Right lobe of liver (tissue), 6 donors: Measurements from ENCODE around the gene OST4. TPM values are rescaled to one million over a fixed set of nuclear protein-coding genes. Genes with fewer than 3 reads are reported as not detected.
A peak's percentile ranks its signal among the peaks of the same experiment; 100 is the strongest.

ENCODE experiments used
- ATAC-seq, 4 donors: fragments of 200-7000 bp; cut with Tn5 transposase; one replicate each; pipeline ENCODE4 v1.9.1; 2020; ENCODE audit warnings: mild to moderate bottlenecking in 4 of 4, moderate library complexity in 4 of 4
- DNase-seq, 3 donors: peaks; one replicate each; pipeline ENCODE4 v3.0.0-alpha.2; 2020
- H3K27ac ChIP-seq, 3 donors: fragments of 200-600 bp; one replicate each; pipeline ENCODE4 v1.8.0; 2022
- H3K27me3 ChIP-seq, 2 donors: fragments of 200-600 bp; one replicate each; pipeline ENCODE4 v1.8.0; 2022
- H3K36me3 ChIP-seq, 4 donors: fragments of 200-600 bp; sonication (generic) in 1 of 4; one replicate each; pipeline versions ENCODE4 v1.5.1 to v1.8.0; 2017 to 2022; ENCODE audit warnings: control low read depth in 1 of 4
- H3K4me1 ChIP-seq, 4 donors: fragments of 200-600 bp; sonication (generic) in 1 of 4; one replicate each; pipeline versions ENCODE4 v1.5.1 to v1.8.0; 2017 to 2022; ENCODE audit warnings: control low read depth in 1 of 4
- H3K4me3 ChIP-seq, 3 donors: fragments of 200-600 bp; one replicate each; pipeline ENCODE4 v1.8.0; 2022
- H3K9me3 ChIP-seq, 4 donors: fragments of 200-600 bp; sonication (generic) in 1 of 4; one replicate each; pipeline versions ENCODE4 v1.5.1 to v1.8.0; 2017 to 2022; ENCODE audit warnings: control low read depth in 1 of 4
- POLR2A ChIP-seq: fragments of 450-650 bp; IDR thresholded peaks from one replicate; pipeline ENCODE4 v1.6.1; 2017; ENCODE audit warnings: antibody characterized with exemption, mild to moderate bottlenecking
- WGBS: methylation state at CpG from one replicate; pipeline ENCODE4 v1.1.6; 2018; ENCODE audit warnings: low coverage, low lambda C conversion rate; ENCODE audit not compliant: insufficient coverage; ENCODE audit errors: missing lambda C conversion rate; 5-methylcytosine and 5-hydroxymethylcytosine counted together
- intact Hi-C, 2 donors: fragments of 100-400 bp; cut with DNase I; formaldehyde crosslinking; loops; one replicate each; pipeline versions ENCODE4 v1.11.2 to v1.14.1; 2022
- total RNA-seq, 6 experiments: library from RNA; depleted of rRNA in 2 of 6; stranded (reverse); fragments of >200 nt in 2 of 6; fragmentation: NEBNext Ultra II Directional in 3 of 6; extraction: Animal tissue kit (Norgen Biotek cat#: 25700) in 3 of 6; gene quantifications; one replicate each; pipeline versions ENCODE4 v1.1.0 to v1.2.4, GENCODE V29; 2016 to 2023
- TF ChIP-seq, protein P1 (sequence below), 4 donors: fragments of 200-600 bp in 3 of 4; fragments of 450-650 bp in 1 of 4; IDR thresholded peaks; one replicate each; pipeline versions ENCODE4 v1.5.1 to v1.8.0; 2016 to 2022; ENCODE audit warnings: antibody characterized with exemption in 4 of 4, mild to moderate bottlenecking in 2 of 4
- donor health status: DM: no; HTN: yes; CAD: no.
- donor health status: DM: no; HTN: no; CAD: no.
- donor health status: DM: no; HTN: no; CAD: no.
- donor health status: DM: no; HTN: yes; CAD: no.
- donor health status: DM: no; HTN: yes; CAD: no.

OST4 gene
- total RNA-seq, 6 experiments from 2014 or later: 144 to 182 (median 161) TPM

DNA sequence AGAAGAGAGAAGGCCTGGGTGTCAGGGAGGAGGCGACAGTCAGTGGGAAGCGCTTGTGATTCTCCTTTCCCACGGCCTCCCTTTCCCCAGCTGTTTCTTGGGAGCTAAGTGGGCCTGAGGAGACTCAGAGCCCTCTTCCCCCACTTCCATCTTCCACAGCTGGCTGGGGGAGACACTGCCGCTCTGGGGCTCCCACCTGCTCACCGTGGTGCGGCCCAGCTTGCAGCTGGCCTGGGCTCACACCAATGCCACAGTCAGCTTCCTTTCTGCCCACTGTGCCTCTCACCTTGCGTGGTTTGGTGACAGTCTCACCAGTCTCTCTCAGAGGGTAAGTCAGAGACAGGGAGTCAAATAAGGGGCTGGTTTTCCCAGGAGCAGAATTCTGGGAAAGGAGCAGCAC is 31.6 kb downstream of the OST4 start:
- intact Hi-C loops: no loop called here
- no peaks in the 10 kb centered on the region for H3K9me3 ChIP-seq
- no peak for ATAC-seq
- H3K4me3 ChIP-seq: no peak overlapping the region
- no peak overlapping the region for H3K27ac ChIP-seq
- H3K27me3 ChIP-seq: no peaks in the 10 kb centered on the region
- WGBS: no CpG with 5 or more reads among the region's 7 CpGs
- TF ChIP-seq POLR2A: no peak
- TF ChIP-seq, protein P1, sequence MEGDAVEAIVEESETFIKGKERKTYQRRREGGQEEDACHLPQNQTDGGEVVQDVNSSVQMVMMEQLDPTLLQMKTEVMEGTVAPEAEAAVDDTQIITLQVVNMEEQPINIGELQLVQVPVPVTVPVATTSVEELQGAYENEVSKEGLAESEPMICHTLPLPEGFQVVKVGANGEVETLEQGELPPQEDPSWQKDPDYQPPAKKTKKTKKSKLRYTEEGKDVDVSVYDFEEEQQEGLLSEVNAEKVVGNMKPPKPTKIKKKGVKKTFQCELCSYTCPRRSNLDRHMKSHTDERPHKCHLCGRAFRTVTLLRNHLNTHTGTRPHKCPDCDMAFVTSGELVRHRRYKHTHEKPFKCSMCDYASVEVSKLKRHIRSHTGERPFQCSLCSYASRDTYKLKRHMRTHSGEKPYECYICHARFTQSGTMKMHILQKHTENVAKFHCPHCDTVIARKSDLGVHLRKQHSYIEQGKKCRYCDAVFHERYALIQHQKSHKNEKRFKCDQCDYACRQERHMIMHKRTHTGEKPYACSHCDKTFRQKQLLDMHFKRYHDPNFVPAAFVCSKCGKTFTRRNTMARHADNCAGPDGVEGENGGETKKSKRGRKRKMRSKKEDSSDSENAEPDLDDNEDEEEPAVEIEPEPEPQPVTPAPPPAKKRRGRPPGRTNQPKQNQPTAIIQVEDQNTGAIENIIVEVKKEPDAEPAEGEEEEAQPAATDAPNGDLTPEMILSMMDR (IDR thresholded peaks at IDR 0.05): no peak
- H3K4me1 ChIP-seq: no peaks in the 10 kb centered on the region
- DNase-seq: no peak
- H3K36me3 ChIP-seq: peaks cover 5 to 71% (median 42%) of the 10 kb centered on the region in 4 donors

- peaks cover 0 to 3% (median 0%) of the 10 kb centered on the region in 4 donors for H3K4me1 ChIP-seq
- no peaks in the 10 kb centered on the region for H3K9me3 ChIP-seq
- ATAC-seq: no peak
- no peaks in the 10 kb centered on the region for H3K27me3 ChIP-seq
- TF ChIP-seq, protein P1 (IDR thresholded peaks at IDR 0.05): no peak
- no peak for TF ChIP-seq POLR2A
- WGBS: 100% methylated on average over 3 of the region's 6 CpGs
- H3K4me3 ChIP-seq: no peak overlapping the region
- H3K36me3 ChIP-seq: peaks cover 5 to 73% (median 42%) of the 10 kb centered on the region in 4 donors
- DNase-seq: no peak
- H3K27ac ChIP-seq: no peak overlapping the region
- intact Hi-C loops: no loop called here
Measured at GRCh38 chr2:27039426-27039825, 32.0 kb downstream of the OST4 start.

DNA sequence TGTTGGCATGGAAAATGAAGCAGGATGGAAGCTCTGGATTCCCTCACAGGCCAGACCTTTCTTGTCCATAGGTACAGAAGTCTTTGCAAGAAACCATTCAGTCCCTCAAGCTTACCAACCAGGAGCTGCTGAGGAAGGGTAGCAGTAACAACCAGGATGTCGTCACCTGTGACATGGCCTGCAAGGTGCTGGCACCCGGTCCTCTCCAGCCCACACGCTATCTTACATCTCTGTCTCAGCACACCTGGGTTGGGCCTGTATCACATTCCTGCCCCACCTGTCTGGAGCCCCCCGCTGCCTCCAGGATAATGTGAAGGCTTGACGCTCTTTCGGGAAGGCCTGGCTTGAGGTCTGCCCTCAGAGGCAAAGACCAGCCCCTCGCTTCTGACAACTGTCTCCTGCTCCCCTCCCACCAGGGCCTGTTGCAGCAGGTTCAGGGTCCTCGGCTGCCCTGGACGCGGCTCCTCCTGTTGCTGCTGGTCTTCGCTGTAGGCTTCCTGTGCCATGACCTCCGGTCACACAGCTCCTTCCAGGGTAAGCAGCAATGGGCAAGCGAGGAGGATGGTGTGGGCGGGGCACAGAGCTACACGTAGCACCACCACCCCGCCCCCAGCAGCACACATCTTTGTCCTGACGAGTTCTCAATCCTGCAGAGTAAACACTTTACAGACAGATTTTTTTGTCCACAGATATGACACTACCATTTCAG is 32.7 kb downstream of the OST4 start:
- WGBS: 48% methylated on average over 2 of the region's 17 CpGs
- ATAC-seq: peak; percentile 55 to 80 (median 61)
- H3K27ac ChIP-seq: no peak overlapping the region
- intact Hi-C loops: no loop called here
- TF ChIP-seq, protein P1 (IDR thresholded peaks at IDR 0.05): no peak
- no peak for TF ChIP-seq POLR2A
- no peaks in the 10 kb centered on the region for H3K27me3 ChIP-seq
- no peak overlapping the region for H3K4me3 ChIP-seq
- no peaks in the 10 kb centered on the region for H3K9me3 ChIP-seq
- DNase-seq: no peak
- H3K36me3 ChIP-seq: peaks cover 5 to 73% (median 42%) of the 10 kb centered on the region in 4 donors
- H3K4me1 ChIP-seq: peaks cover 0 to 10% (median 0%) of the 10 kb centered on the region in 4 donors

DNA sequence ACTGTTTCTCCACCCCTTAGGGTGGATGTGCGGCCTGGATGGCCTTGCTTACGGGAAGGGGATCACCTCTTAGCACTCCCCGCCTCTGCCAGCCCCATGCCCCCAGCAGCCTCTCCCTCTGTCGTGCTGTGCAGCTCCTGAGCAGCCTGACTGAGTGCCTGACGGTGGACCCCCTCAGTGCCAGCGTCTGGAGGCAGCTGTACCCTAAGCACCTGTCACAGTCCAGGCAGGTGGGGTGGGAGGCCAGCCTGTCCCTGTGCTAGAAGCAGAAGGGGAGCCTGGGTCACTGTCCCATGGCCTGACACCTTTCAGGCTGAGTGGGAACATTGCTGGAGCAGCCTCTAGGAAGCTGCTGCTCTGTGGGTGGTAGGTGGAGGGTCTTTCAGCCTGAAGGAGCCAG is 33.4 kb downstream of the OST4 start:
- TF ChIP-seq, protein P1 (IDR thresholded peaks at IDR 0.05): no peak
- TF ChIP-seq POLR2A: no peak
- DNase-seq: no peak
- intact Hi-C loops: no loop called here
- H3K4me1 ChIP-seq: peaks cover 0 to 13% (median 0%) of the 10 kb centered on the region in 4 donors
- 100% methylated on average over 2 of the region's 6 CpGs for WGBS
- H3K27ac ChIP-seq: no peak overlapping the region
- H3K36me3 ChIP-seq: peaks cover 5 to 73% (median 42%) of the 10 kb centered on the region in 4 donors
- no peaks in the 10 kb centered on the region for H3K27me3 ChIP-seq
- no peaks in the 10 kb centered on the region for H3K9me3 ChIP-seq
- ATAC-seq: no peak
- no peak overlapping the region for H3K4me3 ChIP-seq
